PC-3 (cell line): ENCODE data around the gene AHCTF1.

Source experiments
- CTCF ChIP-seq: fragments of 300-600 bp; sonication (generic); conservative IDR thresholded peaks from 2 replicates; pipeline ENCODE4 v1.5.1; 2017; ENCODE audit warnings: antibody characterized with exemption, low read depth, mild to moderate bottlenecking, low read length
- EZH2 ChIP-seq: fragments of 300-600 bp; sonication (generic); IDR thresholded peaks from one replicate; pipeline ENCODE4 v1.6.1; 2017; ENCODE audit warnings: antibody characterized with exemption, mild to moderate bottlenecking, low read length; ENCODE audit not compliant: unreplicated experiment
- EZH2phosphoT487 ChIP-seq: fragments of 300-600 bp; sonication (generic); IDR thresholded peaks from 2 replicates; pipeline ENCODE4 v1.6.1; 2018; ENCODE audit warnings: mild to moderate bottlenecking, antibody characterized with exemption, low read length, borderline replicate concordance

- TF ChIP-seq CTCF, result no peak
- no peak for TF ChIP-seq EZH2phosphoT487
- TF ChIP-seq EZH2, result no peak
Observed at GRCh38 chr1:246797597-246797996, 134.2 kb downstream of the AHCTF1 start.
